ENCODE data around the gene NBPF3.
A peak's percentile ranks its signal among the peaks of the same experiment; 100 is the strongest.
"Not testable (repeated sequence)": the region's sequence is repeated elsewhere in the genome, so short reads cannot be mapped to it uniquely, and the experiment has no call there.

NBPF3 gene, protein sequence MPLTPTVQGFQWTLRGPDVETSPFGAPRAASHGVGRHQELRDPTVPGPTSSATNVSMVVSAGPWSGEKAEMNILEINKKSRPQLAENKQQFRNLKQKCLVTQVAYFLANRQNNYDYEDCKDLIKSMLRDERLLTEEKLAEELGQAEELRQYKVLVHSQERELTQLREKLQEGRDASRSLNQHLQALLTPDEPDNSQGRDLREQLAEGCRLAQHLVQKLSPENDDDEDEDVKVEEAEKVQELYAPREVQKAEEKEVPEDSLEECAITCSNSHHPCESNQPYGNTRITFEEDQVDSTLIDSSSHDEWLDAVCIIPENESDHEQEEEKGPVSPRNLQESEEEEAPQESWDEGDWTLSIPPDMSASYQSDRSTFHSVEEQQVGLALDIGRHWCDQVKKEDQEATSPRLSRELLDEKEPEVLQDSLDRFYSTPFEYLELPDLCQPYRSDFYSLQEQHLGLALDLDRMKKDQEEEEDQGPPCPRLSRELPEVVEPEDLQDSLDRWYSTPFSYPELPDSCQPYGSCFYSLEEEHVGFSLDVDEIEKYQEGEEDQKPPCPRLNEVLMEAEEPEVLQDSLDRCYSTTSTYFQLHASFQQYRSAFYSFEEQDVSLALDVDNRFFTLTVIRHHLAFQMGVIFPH
- total RNA-seq = 1.4 to 9.6 (median 4.9) reads per million in 18 experiments

DNA sequence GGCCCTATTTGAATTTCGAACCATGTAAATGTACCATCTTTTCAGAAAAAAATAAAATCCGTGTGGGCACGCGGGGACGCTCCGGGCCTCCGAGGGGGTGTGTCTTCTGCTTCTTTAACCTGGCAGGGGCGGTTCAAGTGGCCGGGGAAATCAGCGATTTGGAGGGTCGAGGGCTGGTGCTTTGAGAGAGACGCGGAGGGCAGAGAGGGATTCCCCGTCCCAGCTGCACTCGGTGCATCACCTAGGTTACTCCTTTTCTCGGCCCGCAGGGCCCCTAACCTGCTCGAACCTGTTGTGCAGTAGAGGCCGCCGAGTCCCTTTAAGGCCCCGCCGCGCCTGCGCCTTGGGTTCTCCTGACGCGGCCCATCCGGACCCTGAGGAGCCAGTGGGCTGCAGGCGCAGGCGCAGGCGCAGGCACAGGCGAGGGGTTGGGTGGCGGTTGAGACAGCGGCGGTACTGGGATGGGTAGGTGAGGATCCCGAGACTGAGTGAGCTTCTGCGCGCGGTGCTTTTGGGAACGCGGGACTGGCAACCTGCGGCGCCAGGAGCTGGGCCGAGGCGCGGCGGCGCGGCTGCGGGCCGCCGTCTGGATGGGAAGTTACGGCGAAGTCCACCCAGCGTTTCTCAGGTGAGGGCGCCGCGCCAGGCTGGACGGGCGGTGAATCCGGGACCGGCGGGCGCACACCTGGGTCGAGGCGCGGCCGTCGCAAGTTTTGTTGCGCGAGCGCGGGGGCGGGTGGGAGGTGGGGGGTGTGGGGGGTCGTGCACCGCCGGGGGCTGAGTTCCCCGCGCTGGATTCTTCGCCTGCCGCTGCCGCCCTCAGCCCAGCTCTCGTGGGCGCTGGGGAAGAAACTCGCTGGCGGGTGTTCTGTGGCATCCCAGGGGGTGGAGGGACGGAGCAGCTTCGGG is at the start of gene NBPF3:
Gene NBPF3 (plus strand): TSS at position 417 of the 909 bp plus-strand sequence. CDS start 4,950 bp downstream, outside the sequence.
- peak; percentile 70 to 92 for DNase-seq

DNA sequence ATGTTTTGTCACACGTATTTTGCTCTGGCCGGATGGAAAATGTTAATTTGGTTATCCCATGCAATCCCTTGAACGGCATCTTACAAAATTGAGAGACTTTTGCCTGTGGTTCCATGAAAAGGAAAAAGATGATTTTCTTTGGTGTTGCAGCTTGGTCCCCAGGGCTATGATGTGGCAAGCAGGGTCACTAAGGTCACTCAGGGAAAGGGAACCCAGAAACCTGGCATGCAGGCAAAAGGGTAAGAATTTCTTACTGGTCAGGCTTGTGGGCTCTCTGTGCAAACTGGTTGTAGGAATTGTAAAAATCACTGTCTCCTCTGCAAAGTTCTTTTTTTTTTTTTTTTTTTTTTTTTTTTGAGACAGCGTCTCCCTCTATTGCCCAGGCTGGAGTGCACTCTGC is 48.4 kb upstream of the NBPF3 start:
- DNase-seq = no peak

DNA sequence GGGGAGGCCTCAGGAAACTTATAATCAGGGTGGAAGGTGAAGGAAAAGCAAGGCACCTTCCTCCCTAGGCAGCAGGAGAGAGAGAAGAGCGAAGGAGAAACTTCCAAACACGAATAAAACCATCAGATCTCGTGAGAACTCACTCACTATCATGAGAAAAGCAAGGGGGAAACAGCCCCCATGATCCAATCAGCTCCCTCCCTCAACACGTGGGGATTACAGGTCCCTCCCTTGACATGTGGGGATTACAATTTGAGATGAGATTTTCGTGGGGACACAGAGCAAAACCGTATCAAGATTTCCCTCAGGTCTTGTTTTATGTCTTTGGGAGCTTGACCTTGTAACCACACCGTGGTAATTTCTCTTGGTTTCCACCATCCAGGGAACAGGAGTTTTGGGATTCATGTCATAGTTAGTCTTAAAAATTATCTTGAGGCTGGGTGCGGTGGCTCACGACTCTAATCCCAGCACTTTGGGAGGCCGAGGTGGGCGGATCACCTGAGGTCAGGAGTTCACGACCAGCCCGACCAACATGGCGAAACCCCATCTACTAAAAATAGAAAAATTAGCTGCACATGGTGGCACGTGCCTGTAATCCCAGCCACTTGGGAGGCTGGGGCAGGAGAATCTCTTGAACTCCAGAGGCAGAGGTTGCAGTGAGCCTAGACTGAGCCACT is 47.2 kb upstream of the NBPF3 start:
- DNase-seq = no peak

DNA sequence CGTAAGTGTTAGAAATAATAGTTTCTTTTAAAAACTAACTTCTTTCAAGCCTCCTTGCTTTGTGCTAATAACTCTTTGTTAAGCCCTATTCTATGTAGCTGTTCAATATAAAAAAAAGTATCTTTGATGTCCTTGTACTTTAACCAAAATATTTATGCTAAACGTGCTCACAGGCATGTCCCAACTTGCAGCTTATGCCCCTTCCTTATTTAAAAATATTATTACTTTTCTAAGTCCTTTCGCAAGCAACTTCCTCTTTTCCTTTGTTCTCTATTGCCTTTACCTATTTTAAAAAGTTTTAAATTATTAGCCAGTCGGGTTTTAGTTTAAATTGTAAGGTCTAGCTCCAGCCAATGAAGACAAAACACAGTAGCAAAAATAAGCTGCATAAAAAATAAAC is 43.4 kb upstream of the NBPF3 start:
- DNase-seq = peak; percentile 13 to 46

DNA sequence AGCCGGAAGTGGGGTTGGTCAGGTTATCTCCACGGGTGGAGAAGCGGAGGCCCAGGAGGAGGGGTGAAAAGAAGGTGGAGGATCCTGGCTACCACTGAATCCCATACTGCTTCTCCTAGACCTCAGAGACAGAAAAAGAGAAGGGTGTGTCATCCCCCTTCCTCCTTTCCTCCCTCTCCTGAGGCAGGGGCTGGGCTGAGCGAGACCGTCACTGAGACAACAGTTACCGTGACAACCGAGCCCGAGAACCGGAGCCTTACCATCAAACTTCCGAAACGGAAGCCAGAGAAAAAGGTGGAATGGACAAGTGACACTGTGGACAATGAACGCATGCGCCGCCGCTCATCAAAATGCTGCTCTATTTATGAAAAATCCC is 42.1 kb upstream of the NBPF3 start:
- no peak for DNase-seq

DNA sequence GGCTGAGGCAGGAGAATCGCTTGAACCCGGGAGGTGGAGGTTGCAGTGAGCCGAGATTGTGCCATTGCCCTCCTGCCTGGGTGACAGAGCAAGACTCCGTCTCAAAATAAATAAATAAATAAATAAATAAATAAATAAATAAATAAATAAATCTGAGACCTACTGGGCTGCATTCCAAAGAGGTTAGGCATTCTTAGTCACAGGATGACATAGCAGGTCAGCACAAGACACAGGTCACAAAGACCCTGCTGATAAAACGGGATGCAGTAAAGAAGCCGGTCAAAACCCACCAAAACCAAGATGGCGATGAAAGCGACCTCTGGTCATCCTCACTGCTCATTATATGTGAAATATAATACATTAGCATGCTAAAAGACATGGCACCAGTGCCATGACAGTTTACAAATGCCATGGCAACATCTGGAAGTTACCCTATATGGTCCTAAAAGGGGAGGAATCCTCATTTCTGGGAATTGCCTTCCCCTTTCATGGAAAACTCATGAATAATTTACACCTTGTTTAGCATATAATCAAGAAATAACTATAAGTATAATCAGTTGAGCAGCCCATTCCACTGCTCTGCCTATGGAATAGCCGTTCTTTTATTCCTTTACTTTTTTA is 38.1 kb upstream of the NBPF3 start:
- not testable (repeated sequence) for DNase-seq

DNA sequence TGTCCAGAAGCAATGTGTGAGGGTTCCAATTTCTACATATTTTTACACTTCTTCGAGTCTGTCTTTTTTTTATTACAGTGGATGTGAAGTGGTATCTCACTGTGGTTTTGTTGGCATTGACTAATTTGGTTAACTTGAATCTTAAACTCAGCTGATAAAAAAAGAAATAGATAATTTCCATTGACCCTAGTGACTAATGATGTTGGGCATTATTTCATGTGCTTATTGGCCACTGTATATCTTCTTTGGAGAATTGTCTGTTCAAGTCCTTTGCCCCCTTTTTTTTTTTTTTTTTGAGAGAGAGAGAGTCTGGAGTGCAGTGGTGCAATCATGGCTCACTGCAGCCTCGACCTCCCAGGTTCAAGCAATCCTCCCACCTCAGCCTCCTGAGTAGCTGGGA is 33.3 kb upstream of the NBPF3 start:
- DNase-seq = no peak

DNA sequence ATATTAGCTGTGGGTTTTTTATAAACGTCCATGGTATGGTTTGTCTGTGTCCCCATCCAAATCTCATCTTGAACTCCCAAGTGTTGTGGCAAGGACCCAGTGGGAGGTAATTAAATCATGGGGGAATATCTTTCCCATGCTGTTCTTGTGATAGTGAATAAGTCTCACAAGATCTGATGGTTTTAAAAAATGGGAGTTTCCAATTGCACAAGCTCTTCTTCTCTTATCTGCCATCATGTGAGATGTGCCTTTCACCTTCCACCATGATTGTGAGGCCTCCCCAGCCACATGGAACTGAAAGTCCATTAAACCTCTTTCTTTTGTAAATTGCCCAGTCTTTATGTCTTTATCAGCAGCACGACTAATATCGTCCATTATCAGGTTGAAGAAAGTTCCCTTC is 30.0 kb upstream of the NBPF3 start:
- peak; percentile 62 to 73 for DNase-seq

DNA sequence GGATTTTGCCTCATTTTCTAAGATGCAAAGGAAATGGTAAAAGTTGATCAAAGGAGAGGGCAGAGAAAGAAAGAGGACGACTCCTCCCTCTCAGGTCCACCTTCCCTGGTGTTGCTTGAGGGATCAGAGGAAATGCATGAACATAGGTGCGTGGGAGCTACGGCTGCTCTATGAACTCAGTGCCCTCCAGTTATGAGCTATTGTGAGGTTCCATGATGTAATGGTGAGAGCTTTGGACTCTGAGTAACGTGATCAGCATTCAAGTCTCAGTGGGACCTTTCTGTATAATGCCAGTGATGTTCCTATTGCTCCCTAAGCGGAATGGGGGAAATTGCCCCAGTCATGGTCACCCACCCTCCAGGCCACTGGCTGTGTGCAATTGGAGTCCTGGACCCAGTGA is 25.9 kb upstream of the NBPF3 start:
- DNase-seq = no peak

DNA sequence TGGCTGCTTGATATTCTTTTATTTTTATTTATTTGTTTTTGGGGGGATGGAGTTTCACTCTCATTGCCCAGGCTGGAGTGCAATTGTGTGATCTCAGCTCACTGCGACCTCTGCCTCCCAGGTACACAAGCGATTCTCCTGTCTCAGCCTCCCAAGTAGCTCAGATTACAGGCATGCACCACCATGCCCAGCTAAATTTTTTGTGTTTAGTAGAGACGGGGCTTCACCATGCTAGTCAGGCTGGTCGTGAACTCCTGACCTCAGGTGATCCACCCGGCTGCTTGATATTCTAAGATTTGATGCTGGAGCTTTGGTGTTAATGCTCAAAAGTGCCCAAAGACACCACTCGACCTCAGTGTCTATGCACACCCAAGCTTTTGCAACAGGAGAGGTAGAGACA is 19.6 kb upstream of the NBPF3 start:
- not testable (repeated sequence) for DNase-seq

DNA sequence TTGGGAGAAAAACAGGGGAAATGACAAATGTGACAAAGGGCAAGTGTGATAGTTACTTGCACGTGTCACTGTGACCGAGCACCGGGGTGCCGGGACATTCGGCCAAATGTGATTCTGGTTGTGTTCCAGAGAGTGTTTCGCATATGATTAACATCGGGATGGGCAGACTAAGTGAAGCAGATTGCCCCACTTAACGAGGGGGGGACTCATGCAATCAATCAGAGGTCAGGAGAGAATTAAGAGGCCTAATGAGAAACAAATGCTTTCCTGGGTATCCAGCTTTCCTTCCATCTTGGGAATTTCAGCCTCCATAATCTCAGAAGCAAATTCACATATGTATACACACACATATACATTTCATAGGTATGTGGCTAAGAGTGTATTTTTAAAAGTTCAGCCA is 18.6 kb upstream of the NBPF3 start:
- not testable (repeated sequence) for DNase-seq

DNA sequence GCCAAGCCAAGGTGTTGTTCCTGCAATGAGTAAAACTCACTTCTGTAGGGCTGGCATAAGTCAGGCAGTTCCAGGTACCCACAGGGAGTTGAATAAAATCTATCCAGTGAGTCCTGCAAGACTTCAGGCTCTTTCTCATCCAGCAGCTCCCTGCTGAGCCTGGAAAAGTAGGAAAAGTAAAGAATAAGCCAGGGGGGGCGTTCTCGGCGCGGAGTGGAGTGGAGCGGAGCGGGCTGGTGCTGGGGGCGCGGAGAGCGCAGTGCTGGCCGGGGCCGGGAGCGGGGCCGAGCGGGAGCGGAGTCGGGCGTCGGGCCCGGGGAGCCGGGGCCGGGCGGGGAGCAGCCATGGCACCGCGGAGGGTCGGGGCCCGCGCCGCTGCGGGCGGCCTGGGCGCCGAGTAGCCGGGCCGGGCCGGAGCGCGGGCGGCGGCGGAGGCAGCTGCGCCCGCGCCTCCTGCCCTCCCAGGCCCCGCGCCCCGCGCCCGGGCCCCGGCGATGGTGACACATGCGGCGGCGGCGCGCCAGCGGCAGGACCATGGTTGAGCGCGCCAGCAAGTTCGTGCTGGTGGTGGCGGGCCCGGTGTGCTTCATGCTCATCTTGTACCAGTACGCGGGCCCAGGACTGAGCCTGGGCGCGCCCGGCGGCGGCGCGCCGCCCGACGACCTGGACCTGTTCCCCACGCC is 12.0 kb upstream of the NBPF3 start:
- not testable (repeated sequence) for DNase-seq

DNA sequence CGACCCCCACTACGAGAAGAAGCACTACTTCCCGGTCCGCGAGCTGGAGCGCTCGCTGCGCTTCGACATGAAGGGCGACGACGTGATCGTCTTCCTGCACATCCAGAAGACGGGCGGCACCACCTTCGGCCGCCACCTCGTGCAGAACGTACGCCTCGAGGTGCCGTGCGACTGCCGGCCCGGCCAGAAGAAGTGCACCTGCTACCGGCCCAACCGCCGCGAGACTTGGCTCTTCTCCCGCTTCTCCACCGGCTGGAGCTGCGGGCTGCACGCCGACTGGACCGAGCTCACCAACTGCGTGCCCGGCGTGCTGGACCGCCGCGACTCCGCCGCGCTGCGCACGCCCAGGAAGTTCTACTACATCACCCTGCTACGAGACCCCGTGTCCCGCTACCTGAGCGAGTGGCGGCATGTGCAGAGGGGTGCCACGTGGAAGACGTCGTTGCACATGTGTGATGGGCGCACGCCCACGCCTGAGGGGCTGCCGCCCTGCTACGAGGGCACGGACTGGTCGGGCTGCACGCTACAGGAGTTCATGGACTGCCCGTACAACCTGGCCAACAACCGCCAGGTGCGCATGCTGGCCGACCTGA is 11.4 kb upstream of the NBPF3 start:
- not testable (repeated sequence) for DNase-seq

DNA sequence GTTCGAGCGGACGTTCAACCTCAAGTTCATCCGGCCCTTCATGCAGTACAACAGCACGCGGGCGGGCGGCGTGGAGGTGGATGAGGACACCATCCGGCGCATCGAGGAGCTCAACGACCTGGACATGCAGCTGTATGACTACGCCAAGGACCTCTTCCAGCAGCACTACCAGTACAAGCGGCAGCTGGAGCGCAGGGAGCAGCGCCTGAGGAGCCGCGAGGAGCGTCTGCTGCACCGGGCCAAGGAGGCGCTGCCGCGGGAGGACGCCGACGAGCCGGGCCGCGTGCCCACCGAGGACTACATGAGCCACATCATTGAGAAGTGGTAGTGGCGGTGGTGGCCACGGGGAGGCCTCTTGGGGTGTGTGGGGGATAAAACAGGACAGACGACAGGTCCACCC is 10.7 kb upstream of the NBPF3 start:
- not testable (repeated sequence) for DNase-seq

DNA sequence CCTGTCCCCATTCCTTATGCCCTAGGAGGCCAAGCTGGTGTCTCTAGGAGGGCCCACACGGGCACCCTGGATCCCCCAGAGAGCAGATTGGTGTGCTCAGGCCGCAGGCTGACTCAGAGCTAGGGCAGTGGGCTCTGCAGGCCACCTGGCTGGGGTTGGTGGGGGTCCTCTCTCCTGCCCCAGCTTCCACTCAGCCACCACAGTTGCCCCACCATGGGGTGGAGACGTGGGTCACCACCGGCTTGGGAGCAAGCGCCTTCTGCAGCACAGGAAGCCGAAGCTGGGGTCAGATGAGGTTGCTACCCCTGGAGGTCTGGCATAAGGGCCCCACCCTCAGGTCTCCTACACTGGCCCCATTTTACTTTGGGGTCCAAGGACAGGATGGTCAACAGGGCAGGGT is 9.1 kb upstream of the NBPF3 start:
- DNase-seq = not testable (repeated sequence)

DNA sequence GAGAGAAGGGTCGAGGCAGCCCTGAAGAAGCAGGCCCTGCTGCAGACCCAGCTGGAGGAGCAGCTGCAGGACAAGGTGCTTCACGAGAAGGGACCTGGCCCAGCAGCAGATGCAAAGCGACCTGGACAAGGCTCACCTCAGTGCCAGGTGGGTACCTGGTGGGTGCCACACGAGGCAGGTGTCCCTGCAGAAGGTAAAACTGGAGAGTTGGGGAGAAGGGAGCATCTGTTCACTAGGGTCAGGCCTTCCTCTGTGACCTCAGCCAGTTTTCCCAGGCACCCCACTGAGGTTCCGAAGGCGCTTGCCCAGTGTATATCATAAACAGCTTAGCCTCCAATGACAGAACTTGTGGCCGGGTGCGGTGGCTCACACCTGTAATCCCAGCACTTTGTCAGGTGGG is 5.5 kb upstream of the NBPF3 start:
- DNase-seq = no peak

DNA sequence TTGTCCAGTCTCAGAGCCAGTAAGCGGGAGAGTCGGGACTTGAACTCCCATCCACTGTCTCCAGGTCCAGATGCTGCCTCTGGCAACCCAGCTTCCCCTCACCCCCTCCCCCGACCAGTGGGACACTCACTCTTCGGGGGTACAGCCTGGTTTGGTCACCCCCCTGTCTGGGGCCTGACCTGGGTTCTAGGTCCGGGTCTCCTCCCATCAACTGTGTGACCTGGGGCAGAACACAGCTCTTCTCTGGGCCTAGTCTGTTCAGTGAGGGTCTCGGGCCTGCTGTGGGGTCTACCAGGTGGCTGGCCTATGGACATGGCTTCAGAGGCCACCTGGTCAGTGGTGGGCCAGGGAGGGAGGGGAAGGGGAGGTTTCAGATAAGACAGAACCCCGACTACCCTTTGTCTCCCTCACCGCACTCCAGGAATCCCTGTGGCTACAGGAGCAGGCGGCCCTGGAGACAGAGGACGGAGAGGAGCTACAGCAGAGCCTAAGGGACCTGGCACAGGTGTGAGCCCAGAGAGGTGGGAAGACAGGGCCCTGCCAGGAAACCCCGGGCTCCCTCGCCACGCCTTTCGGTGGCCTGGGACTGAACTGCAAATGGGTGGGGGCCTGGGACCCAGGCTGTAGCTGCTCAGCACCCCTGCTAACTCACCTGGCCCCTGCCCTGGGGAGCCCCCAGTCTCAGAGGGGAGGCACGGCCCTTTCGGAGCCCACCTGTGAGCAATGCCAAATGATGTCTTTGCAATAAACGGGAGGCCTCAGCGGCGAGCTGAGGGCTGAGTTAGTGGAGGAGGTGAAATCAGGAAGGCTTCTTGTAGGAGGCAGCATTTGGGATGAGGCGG is 4.1 kb upstream of the NBPF3 start:
- DNase-seq = no peak

DNA sequence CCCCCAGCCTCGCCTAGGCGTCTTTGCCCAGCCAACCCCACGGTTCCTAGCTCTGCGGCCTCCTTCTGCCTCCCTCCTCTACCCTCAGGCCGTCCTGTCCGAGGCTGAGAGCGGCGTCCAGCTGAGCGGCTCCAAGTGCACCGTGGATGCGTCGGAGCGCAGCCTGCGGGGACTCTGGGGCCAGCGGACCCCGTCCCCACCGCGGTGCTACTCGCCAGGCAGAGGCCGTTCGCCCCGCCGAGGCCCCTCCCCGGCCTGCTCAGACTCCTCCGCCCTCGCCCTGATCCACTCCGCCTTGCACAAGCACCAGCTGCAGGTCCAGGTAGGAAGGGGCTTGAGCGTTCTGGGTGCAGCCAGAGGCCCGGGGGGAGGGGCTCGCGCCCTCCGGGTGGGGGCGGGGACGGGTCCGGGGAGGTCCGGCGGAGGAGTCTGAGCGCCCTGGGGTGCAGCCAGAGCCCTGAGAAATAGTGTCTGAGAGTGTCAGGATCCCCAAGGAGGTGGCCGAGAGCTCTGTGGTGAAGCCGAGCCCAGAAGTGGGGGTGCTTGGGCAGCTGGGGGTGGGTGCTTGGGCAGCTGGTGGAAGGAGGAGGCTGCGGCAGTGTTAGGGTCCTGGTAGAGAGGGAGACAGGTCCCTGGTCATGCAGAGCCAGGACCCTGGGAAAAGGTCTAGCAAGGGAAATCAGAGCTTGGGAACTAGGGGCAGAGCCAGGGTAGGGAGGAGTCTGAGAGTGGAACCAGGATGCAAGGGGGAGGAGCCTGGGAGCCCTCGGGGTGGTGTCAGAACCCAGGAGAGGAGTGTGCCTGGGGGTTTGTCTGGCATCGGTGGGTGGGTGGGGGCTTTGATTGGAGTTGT is 3.2 kb upstream of the NBPF3 start:
- DNase-seq = no peak

DNA sequence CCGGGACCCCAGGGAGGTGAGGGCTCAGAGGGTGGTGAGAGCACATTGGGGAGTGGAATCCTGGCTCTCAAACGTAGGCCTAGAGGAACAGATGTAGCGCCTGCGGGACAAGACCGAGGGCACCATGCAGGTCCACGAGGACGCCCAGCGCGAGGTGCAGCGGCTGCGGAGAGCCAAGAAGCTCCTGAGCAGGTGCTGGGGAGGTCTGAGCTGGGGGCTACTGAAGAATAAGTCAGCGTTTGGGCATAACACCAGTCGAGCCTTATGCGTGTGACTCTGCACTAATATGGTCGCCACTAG is 2.6 kb upstream of the NBPF3 start:
- no peak for DNase-seq
